Measurements from ENCODE around the gene RNASEL.

Gene RNASEL

DNA sequence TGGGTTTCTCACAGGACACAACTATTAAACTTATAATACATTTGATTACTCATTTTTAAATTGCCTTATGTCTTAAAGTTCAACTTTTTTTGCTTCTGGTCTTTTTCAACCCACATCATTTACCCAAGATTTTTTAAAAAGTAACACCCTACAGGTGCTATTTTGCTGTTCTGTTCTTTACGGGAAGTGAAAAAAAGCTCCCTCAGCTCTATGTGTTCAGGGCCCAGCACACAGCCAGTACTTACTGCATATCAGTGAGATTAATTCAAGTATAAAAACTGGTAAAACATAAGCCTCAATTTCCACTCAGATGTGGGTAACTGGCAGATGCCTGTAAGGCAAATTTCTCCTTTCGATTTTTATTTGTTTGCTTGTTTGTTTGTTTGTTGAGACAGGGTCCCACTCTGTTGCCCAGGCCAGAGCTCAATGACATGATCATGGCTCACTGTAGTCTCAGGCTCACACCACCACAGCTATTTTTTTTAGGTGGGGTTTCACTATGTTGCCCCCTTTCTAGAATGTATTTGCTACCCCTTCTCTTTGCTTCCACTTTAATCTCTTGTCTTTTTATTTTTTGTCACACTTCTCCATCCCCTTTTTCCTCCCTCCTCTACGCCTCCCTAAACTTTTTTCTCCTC is 20.3 kb downstream of the RNASEL start:
- H3K27ac ChIP-seq, result no peak overlapping the region
- CTCF ChIA-PET, result no interaction called here
- DNase-seq (ENCODE audit: low spot score), result no peak
- POLR2A ChIA-PET (ENCODE audit: low non-redundant PET), result no interaction called here
- TF ChIP-seq, protein P1, sequence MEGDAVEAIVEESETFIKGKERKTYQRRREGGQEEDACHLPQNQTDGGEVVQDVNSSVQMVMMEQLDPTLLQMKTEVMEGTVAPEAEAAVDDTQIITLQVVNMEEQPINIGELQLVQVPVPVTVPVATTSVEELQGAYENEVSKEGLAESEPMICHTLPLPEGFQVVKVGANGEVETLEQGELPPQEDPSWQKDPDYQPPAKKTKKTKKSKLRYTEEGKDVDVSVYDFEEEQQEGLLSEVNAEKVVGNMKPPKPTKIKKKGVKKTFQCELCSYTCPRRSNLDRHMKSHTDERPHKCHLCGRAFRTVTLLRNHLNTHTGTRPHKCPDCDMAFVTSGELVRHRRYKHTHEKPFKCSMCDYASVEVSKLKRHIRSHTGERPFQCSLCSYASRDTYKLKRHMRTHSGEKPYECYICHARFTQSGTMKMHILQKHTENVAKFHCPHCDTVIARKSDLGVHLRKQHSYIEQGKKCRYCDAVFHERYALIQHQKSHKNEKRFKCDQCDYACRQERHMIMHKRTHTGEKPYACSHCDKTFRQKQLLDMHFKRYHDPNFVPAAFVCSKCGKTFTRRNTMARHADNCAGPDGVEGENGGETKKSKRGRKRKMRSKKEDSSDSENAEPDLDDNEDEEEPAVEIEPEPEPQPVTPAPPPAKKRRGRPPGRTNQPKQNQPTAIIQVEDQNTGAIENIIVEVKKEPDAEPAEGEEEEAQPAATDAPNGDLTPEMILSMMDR (conservative IDR thresholded peaks at IDR 0.05; ENCODE audit: low read depth), result no peak

DNA sequence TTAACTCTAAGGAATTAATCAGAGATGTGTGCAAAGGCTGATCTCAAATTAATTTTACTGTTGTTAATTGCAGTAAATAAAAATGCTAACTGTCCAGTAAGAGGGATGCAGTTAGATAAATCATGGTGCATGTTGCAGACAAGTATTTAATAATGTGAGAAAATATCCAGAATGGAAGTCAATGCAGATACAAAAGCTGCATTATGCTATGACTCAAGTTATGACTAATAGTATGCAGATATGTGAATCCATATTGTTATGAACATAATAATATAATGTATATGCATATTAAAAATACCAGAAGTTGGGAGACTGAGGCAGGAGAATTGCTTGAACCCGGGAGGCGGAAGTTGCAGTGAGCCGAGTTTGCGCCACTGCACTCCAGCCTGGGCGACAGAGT is 21.4 kb downstream of the RNASEL start:
- no peak overlapping the region for H3K27ac ChIP-seq
- ChIA-PET POLR2A (ENCODE audit: low non-redundant PET) (no interaction called here), CTCF (no interaction called here)
- TF ChIP-seq, protein P1 (conservative IDR thresholded peaks at IDR 0.05; ENCODE audit: low read depth), result no peak
- DNase-seq (ENCODE audit: low spot score), result no peak

DNA sequence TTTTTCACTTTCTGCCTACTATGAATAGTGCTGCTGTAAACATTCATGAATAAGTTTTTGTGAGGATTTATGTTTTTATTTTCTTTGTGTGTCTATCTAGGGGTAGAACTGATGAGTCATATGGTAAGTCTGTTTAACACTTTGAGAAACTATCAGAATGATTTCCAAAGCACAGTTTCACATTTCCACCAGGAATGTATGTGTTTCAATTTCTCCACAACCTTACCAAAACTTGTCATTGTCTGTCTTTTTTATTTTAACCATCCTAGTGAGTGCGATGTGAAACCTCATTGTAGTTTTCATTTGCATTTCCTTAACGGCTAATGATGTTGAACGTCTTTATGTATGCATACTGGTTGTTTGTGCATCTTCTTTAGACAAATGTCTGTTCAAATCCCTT is 23.5 kb downstream of the RNASEL start:
- POLR2A ChIA-PET (ENCODE audit: low non-redundant PET), result no interaction called here
- DNase-seq (ENCODE audit: low spot score), result no peak
- CTCF ChIA-PET, result no interaction called here
- TF ChIP-seq, protein P1 (conservative IDR thresholded peaks at IDR 0.05; ENCODE audit: low read depth), result no peak
- H3K27ac ChIP-seq, result no peak overlapping the region

DNA sequence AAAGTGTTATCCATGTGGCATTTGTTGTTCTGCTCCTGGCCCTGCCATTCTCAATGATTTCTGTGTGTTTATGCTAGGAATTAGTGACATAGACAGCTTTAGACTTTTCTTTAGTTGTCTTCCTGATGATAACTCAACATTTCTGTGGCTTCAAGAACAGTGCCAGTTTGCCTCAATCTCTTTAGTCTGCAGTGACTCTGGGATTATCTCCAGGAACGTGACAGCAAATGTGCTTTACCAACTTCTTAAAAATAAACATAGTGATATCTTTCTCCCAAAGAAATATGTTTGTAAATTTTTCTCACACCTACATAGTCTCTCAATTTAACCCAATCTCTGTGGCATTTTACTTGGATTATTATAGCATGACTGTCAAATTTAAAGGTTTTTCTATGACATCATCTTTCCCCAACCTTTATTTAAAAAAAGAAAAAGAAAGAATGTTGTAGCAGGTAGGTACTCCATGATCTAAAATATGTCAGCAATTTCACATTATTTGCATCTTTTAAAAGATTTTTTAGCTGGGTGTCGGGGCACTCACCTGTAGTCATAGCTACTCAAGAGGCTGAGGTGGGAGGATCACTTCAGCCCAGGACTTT is 24.6 kb downstream of the RNASEL start:
- POLR2A ChIA-PET (ENCODE audit: low non-redundant PET), result no interaction called here
- no peak for DNase-seq (ENCODE audit: low spot score)
- H3K27ac ChIP-seq, result no peak overlapping the region
- CTCF ChIA-PET, result no interaction called here
- TF ChIP-seq, protein P1 (conservative IDR thresholded peaks at IDR 0.05; ENCODE audit: low read depth), result no peak

DNA sequence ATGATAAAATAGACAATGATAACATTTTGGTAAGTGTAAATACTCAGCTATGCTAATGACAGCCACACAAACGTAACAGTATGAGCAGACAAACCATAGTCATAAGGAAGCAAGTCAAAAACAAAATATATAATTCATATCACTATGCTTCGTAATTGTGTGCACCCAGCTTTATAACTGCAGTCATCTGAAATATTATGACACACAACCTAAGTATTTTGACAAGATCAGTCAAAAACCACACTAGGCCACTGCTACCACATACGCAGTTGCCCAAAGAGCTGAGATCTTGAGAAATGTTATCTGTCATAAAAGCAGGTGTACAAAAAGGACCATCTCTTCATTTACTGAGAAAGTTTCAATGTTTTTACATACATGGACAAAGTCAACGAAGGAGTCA is 26.0 kb downstream of the RNASEL start:
- CTCF ChIA-PET, result no interaction called here
- POLR2A ChIA-PET (ENCODE audit: low non-redundant PET), result no interaction called here
- no peak for DNase-seq (ENCODE audit: low spot score)
- TF ChIP-seq, protein P1 (conservative IDR thresholded peaks at IDR 0.05; ENCODE audit: low read depth), result no peak
- no peak overlapping the region for H3K27ac ChIP-seq

DNA sequence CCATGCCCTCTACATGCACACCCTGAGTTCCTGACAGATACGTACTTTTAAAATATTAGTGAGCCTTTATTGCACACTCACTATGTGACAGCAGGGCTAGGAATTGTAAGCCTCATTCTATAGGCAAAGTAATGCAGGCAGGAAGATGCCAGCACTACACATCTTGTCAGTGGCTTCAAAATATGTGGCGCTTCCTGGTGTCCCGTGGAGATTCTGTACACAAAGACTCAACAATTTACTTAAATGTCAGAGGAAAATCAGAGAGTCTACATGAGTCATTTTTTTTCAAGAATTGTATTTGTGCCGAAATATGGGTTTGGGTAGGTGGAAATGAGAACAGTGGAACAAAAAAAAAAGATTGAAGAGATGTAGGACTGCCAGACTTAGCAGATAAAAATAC is 27.6 kb downstream of the RNASEL start:
- TF ChIP-seq, protein P1 (conservative IDR thresholded peaks at IDR 0.05; ENCODE audit: low read depth), result no peak
- CTCF ChIA-PET, result no interaction called here
- no peak for DNase-seq (ENCODE audit: low spot score)
- POLR2A ChIA-PET (ENCODE audit: low non-redundant PET), result no interaction called here
- no peak overlapping the region for H3K27ac ChIP-seq

Measured in RWPE1 (cell line).